Tibial nerve (tissue), 4 donors: ENCODE measurements around the gene RAB11FIP4. TPM values are rescaled to one million over a fixed set of nuclear protein-coding genes. Genes with fewer than 3 reads are reported as not detected.

Experiments used
- DNase-seq, 2 donors: peaks; one replicate each; pipeline ENCODE4 v3.0.0-alpha.2; 2019; ENCODE audit warnings: low spot score in 2 of 2
- H3K27ac ChIP-seq, 4 donors: fragments of 200-600 bp; sonication (generic) in 3 of 4; one replicate each; pipeline ENCODE4 v1.5.1; 2017 to 2019; ENCODE audit warnings: mild to moderate bottlenecking in 1 of 4
- H3K27me3 ChIP-seq, 2 donors: fragments of 200-600 bp; sonication (generic) in 1 of 2; one replicate each; pipeline versions ENCODE4 v1.5.1 to v1.6.0; 2017 to 2019
- H3K36me3 ChIP-seq, 3 donors: fragments of 200-600 bp; sonication (generic); one replicate each; pipeline ENCODE4 v1.5.1; 2018 to 2019
- H3K4me1 ChIP-seq, 4 donors: fragments of 200-600 bp; sonication (generic) in 3 of 4; one replicate each; pipeline ENCODE4 v1.5.1; 2017 to 2019
- H3K4me3 ChIP-seq, 4 donors: fragments of 200-600 bp; sonication (generic) in 3 of 4; one replicate each; pipeline ENCODE4 v1.5.1; 2017 to 2019; ENCODE audit warnings: mild to moderate bottlenecking in 1 of 4, moderate library complexity in 1 of 4
- H3K9me3 ChIP-seq, 4 donors: fragments of 200-600 bp; sonication (generic) in 3 of 4; one replicate each; pipeline ENCODE4 v1.5.1; 2017 to 2019
- EP300 ChIP-seq, 2 donors: sonication (generic); formaldehyde crosslinking; IDR thresholded peaks; one replicate each; pipeline ENCODE4 v1.6.1; 2017; ENCODE audit warnings: antibody characterized with exemption in 2 of 2, mild to moderate bottlenecking in 1 of 2
- POLR2A ChIP-seq, 2 donors: fragments of 450-650 bp; IDR thresholded peaks; one replicate each; pipeline ENCODE4 v1.6.1; 2017; ENCODE audit warnings: antibody characterized with exemption in 2 of 2, mild to moderate bottlenecking in 2 of 2, moderate library complexity in 2 of 2
- WGBS, 2 donors: methylation state at CpG; one replicate each; pipeline ENCODE4 v1.1.5; 2018; 5-methylcytosine and 5-hydroxymethylcytosine counted together
- total RNA-seq, 4 donors: library from RNA; depleted of rRNA; stranded (reverse); fragments of >200 nt; gene quantifications; one replicate each; pipeline ENCODE4 v1.1.0, GENCODE V29; 2016
- TF ChIP-seq, protein P1 (sequence below), 5 experiments: fragments of 200-600 bp in 3 of 5; fragments of 450-650 bp in 2 of 5; sonication (generic) in 3 of 5; IDR thresholded peaks; one replicate each; pipeline ENCODE4 v1.5.1; 2016 to 2019; ENCODE audit warnings: antibody characterized with exemption in 5 of 5, mild to moderate bottlenecking in 3 of 5, moderate library complexity in 2 of 5

The RAB11FIP4 gene
- total RNA-seq, 4 donors from 2014 or later = 2.7 to 6.9 (median 4.1) TPM

DNA sequence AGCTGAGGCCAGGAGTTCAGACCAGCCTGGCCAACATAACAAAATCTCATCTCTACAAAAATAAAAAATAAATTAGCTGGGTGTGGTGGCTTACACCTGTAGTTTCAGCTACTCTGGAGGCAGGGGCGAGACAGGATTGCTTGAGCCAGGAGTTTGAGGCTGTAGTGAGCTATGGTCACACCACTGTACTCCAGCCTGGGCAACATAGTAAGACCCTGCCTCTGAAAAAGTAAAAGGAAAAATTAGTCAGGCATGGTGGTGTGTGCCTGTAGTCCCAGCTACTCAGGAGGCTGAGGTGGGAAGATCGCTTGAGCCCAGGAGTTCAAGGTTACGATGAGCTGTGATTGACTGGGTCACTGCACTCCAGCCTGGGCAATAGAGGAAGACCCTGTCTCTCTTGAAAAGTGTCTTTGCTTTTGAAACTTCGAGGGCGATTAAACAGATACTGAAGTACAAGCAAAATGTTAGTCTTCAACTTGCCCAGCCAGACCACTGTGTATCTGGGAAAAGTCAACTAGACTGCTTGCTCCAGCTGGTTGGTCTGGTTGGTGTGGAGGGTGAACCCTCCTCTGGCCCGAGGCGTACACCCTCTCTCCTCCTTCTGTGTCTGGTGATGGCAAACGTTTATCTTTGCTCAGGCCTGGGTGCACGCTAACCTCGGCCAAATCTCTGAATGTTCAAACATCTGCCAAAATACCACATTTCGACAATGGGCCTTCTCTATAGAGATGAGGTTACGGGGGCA lies 174.9 kb downstream of the RAB11FIP4 start:
- H3K27ac ChIP-seq = peak overlapping the region in 2 of 4 donors; percentile 46 to 60
- no peak overlapping the region for H3K4me3 ChIP-seq
- 75 to 82% methylated on average over 12 of the region's 12 CpGs for WGBS, 2 donors
- TF ChIP-seq EP300 (IDR thresholded peaks at IDR 0.05) = no peak
- no peak for TF ChIP-seq POLR2A (IDR thresholded peaks at IDR 0.05)
- TF ChIP-seq, protein P1, sequence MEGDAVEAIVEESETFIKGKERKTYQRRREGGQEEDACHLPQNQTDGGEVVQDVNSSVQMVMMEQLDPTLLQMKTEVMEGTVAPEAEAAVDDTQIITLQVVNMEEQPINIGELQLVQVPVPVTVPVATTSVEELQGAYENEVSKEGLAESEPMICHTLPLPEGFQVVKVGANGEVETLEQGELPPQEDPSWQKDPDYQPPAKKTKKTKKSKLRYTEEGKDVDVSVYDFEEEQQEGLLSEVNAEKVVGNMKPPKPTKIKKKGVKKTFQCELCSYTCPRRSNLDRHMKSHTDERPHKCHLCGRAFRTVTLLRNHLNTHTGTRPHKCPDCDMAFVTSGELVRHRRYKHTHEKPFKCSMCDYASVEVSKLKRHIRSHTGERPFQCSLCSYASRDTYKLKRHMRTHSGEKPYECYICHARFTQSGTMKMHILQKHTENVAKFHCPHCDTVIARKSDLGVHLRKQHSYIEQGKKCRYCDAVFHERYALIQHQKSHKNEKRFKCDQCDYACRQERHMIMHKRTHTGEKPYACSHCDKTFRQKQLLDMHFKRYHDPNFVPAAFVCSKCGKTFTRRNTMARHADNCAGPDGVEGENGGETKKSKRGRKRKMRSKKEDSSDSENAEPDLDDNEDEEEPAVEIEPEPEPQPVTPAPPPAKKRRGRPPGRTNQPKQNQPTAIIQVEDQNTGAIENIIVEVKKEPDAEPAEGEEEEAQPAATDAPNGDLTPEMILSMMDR (IDR thresholded peaks at IDR 0.05) = no peak
- DNase-seq = no peak
- H3K9me3 ChIP-seq = no peaks in the 10 kb centered on the region
- H3K36me3 ChIP-seq = no peaks in the 10 kb centered on the region
- H3K4me1 ChIP-seq = peaks cover 0 to 90% (median 22%) of the 10 kb centered on the region in 4 donors
- no peaks in the 10 kb centered on the region for H3K27me3 ChIP-seq

DNA sequence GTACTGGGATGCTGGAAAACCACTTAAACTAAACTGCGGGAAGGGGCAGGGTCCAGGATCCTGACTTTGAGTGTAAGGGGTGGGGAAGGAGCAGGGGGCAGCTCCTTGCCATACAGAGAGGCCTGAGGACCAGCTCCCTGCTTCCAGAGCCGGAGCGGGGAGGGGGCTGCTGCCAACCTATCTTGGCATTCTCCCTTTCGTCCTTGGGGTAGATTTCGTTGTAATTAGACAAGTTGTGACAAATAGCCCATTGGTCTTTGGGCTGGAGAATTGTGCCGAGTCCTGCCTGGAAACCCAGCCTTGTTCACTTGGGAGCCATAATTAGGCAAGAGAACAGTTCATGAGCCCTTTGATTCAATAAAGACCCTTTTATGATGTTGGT lies 175.5 kb downstream of the RAB11FIP4 start:
- WGBS, 2 donors = 77 to 82% methylated on average over 6 of the region's 6 CpGs
- DNase-seq = no peak
- Histone ChIP-seq H3K27ac (peak overlapping the region in 2 of 4 donors; percentile 46 to 60), H3K36me3 (no peaks in the 10 kb centered on the region), H3K27me3 (no peaks in the 10 kb centered on the region), H3K4me1 (peaks cover 0 to 90% (median 20%) of the 10 kb centered on the region in 4 donors), H3K9me3 (no peaks in the 10 kb centered on the region), H3K4me3 (no peak overlapping the region)
- TF ChIP-seq, protein P1 (IDR thresholded peaks at IDR 0.05) = no peak
- TF ChIP-seq EP300 (IDR thresholded peaks at IDR 0.05) (no peak), POLR2A (IDR thresholded peaks at IDR 0.05) (no peak)

DNA sequence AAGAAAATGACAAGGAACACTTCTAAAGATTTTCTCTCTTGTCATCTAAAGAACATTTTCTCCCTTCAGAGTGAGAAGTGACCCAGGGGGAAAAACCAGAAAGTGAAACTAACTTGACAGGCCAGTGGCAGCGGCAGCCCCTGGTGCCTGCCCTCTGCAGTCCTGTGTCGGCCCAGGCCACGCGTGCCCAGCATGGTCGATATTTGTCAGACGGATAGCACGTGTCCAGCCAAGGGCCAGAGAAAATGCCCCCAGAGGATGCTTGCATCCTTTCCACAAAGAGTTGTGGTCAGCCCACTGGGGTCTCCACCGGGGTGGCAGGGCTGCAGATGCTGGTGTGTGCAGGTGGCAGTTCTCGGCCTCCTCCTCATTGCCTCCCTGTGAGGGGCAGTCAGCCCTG lies 176.6 kb downstream of the RAB11FIP4 start:
- Histone ChIP-seq H3K27me3 (no peaks in the 10 kb centered on the region), H3K4me3 (peak overlapping the region in 1 of 4 donors; percentile 1), H3K36me3 (no peaks in the 10 kb centered on the region), H3K27ac (peak overlapping the region in 3 of 4 donors; percentile 10 to 73 (median 27)), H3K4me1 (peaks cover 0 to 96% (median 23%) of the 10 kb centered on the region in 4 donors), H3K9me3 (no peaks in the 10 kb centered on the region)
- DNase-seq = no peak
- 78 to 83% methylated on average over 9 of the region's 9 CpGs for WGBS, 2 donors
- TF ChIP-seq, protein P1 (IDR thresholded peaks at IDR 0.05) = no peak
- no peak for TF ChIP-seq POLR2A (IDR thresholded peaks at IDR 0.05)
- no peak for TF ChIP-seq EP300 (IDR thresholded peaks at IDR 0.05)

DNA sequence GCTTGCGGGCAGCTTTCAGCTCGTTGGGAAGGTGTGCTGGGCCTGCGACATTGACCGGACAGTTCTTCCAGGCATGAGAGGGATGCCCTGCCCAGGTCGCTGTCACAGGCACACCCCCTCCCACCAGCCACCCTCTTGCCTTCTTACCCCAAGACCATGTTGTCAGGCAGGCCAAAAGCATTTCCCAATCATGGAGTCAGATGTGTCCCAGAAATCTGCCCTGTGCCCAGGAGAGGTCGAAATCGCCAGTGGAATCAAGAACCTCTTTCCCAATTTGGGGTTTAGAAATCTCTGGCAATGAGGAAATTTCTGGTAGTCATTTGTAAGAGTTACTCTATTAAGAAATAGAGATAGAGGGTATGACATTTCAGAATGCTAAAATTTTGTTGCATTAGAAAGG lies 177.1 kb downstream of the RAB11FIP4 start:
- Histone ChIP-seq H3K27me3 (no peaks in the 10 kb centered on the region), H3K36me3 (no peaks in the 10 kb centered on the region), H3K4me3 (no peak overlapping the region), H3K4me1 (peaks cover 0 to 100% (median 23%) of the 10 kb centered on the region in 4 donors), H3K9me3 (no peaks in the 10 kb centered on the region), H3K27ac (peak overlapping the region in 2 of 4 donors; percentile 10 to 73)
- DNase-seq = peak in 1 of 2 donors; percentile 54
- 93 to 94% methylated on average over 7 of the region's 7 CpGs for WGBS, 2 donors
- no peak for TF ChIP-seq POLR2A (IDR thresholded peaks at IDR 0.05)
- peak in 1 of 2 donors; percentile 88 for TF ChIP-seq EP300 (IDR thresholded peaks at IDR 0.05)

DNA sequence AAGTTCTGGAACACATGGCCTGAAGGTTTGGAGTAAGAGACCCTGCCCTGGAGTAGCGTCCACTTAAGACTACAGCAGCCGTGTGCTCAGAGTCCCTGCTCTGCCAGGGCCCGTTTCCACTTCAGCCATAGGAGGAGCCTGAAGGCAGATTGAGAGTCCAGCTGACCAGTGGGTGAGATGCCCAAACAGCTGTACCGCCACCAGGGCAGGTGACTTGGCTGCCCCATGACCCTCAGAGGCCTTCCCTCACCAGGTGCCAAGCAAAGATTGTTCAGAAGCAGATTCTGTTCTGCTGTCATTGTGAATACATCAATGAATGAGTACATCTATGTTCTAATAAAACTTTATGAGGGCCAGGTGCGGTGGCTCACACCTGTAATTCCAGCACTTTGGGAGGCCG lies 178.8 kb downstream of the RAB11FIP4 start:
- no peak for DNase-seq
- WGBS, 2 donors = 79 to 84% methylated on average over 6 of the region's 6 CpGs
- no peak overlapping the region for H3K4me3 ChIP-seq
- no peaks in the 10 kb centered on the region for H3K36me3 ChIP-seq
- H3K27me3 ChIP-seq = no peaks in the 10 kb centered on the region
- no peaks in the 10 kb centered on the region for H3K9me3 ChIP-seq
- TF ChIP-seq POLR2A (IDR thresholded peaks at IDR 0.05) (no peak), EP300 (IDR thresholded peaks at IDR 0.05) (no peak)
- TF ChIP-seq, protein P1 (IDR thresholded peaks at IDR 0.05) = no peak
- H3K27ac ChIP-seq = peak overlapping the region; percentile 40 to 86 (median 62)
- H3K4me1 ChIP-seq = peaks cover 0 to 98% (median 21%) of the 10 kb centered on the region in 4 donors
